Stimulated activated CD4-positive, alpha-beta T cell treated with anti-CD3 and anti-CD28 coated beads, Interleukin-15, amount 100 ng/mL, for 24 hours (primary cell): ENCODE measurements around the gene GATA5.
A peak's percentile ranks its signal among the peaks of the same experiment; 100 is the strongest.
"Not testable (repeated sequence)": the region's sequence is repeated elsewhere in the genome, so short reads cannot be mapped to it uniquely, and the experiment has no call there.

ENCODE experiments used
- DNase-seq: peaks from one replicate; pipeline ENCODE4 v3.0.0-alpha.2; 2020

Gene GATA5

GRCh38 chr20:62504323-62504722, 28.5 kb upstream of the GATA5 start:
- no peak for DNase-seq

- no peak for DNase-seq
Measured at GRCh38 chr20:62503401-62504178, 27.8 kb upstream of the GATA5 start.

DNA sequence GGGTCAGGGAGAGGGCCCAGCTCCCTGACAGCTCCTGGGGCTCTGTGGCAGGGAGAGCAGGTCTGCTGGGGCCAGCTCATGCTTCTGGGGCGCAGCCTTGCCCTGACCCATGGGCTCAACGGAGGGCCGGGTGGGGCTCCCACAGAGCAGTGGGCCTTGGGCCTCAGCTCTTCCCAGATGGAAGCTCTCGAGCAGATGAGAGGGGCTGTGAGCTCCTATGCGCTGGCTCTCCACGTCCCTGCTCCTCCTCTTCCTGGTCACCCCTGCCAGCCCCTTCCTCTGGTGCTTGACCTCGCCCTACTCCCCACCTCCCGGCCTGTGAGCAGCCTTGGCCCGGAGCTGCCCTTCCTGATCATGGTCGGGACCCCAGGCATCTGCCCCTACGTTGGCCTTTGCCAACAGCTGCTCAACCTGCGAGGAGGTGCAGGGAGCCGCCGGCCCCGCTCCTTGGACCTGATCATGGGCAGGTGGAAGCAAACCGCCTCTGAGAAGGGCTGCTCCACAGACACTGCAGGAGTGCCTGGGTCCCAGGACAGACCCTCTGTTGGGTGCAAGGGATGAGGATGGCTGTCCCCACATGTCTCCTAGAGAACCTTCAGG, 26.8 kb upstream of the GATA5 start:
- no peak for DNase-seq

DNA sequence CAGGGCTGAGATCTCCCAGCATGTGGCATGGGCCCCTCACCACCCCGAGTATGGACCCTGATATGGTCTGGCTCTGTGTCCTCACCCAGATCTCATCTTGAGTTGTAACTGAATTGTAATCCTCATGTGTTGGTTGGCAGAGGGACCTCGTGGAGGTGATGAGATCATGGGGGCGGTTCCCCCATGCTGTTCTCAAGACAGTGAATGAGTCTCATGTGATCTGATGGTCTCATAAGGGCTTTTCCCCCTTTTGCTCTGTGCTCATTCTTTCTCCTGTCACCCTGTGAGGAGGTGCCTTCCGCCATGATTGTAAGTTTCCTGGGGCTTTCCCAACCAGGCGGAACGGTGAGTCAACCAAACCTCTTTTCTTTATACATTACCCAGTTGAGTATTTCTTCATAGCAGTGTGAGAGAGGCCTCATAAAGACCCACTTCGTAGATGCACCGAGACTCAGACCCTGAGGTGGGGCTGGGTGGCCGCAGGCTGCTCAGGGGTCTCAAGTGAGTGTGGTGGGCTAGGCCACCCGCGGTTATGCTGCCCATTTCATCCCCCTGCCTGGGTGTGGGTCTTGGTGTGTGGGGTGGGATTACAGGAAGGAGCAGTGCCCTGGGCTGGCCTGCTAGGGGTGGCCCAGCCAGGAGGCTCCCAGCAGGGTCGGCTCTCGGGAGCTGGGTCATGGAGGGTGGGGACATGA, 26.2 kb upstream of the GATA5 start:
- DNase-seq, result peak; percentile 83

GRCh38 chr20:62500237-62500864, 24.6 kb upstream of the GATA5 start:
- peak; percentile 88 for DNase-seq

DNA sequence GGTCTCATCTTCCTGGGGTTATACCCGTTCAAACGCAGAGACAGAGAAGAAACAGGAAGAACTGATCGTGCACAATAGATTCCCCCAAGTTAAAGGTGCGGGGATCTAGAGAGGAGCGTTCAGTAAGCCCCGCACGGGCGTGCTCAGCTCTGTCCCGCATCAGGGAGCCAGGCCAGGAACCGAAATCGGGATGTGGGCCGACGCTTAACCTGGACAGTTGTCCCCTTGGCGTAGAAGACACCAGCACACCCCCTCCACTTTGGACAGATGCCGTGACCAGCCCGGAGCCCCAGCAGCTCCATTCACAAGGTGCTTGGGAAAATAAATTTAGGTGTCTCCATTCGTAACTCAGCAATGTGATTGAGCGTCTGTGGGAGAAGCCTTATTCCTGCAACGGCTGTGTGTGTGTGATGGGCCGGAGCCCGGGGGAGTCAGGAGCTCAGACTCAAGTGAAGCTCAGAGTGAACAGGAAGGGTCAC, 24.0 kb upstream of the GATA5 start:
- no peak for DNase-seq

GRCh38 chr20:62498874-62499273, 23.1 kb upstream of the GATA5 start:
- no peak for DNase-seq

DNA sequence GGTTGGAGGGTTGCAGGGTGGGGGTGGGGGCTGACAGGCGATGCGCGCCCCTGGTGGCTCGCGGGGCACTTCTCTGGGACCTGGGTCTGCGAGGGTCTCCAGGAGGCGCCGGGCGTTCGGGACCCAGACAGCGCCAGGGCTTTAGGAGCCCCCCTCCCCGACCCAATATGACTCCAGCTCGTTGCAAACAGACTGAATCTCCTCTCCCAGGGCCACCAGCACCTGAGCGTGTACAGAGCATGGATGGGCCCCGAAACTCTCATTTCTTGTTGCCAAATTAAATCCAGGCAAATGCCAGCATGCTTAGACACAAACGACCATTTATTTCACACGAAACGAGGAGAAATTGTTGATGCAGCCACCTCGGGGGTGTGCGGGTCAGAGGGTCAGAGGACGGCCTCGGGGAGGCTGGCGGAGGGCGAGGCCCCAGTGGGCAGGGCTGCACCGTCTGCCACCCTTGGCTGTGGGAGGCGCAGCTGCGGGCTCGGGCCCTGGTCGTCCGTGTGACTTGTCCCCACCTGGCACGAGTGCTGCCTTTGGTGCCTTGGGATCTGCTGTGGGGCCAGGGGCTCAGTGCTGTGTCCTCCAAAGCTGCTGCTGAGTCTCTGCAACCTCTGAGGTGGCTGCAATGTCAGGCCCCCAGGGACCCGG, 20.9 kb upstream of the GATA5 start:
- peak; percentile 50 for DNase-seq

DNA sequence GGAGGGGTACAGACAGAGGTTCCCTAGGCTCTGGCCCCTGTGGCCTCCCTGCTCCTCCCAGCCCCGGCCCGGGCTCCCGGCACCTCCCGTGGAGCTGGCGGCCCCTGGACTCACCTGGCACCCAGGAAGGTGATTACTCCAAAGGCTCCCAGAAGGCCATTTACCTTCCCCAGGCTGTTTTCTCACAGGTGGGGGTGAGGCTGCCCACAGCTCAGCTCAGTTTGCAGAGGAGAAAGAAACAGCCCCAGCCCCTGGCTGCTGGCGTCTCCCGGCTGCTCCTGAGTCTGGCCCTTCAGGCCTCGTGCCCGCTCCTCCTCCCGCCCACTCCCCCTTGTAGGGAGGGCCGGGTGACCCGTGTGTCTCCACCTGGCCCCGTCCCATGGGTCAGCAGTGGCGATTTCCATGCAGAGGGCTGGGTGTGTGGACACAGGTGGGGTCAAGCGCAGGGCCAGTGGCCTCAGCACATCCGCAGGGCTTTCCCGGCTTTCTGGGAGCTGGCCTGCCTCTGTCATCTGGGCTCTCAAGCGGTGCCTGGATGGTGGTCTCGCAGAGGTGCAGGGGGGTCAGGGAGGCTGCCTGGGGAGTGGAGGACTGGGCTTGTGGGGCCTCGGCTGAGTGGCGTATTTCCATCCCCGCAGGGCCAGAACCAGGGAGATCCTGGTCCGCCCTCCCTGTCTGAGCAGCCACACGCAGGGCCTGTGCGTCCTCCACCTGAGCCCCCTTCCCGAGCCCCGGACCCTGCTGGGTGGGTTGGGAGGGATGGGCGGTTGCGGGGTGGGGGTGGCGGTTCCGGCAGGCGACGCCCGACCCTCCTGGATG, 20.2 kb upstream of the GATA5 start:
- DNase-seq, result no peak

- no peak for DNase-seq
Measured at GRCh38 chr20:62494980-62495748, 19.4 kb upstream of the GATA5 start.

DNA sequence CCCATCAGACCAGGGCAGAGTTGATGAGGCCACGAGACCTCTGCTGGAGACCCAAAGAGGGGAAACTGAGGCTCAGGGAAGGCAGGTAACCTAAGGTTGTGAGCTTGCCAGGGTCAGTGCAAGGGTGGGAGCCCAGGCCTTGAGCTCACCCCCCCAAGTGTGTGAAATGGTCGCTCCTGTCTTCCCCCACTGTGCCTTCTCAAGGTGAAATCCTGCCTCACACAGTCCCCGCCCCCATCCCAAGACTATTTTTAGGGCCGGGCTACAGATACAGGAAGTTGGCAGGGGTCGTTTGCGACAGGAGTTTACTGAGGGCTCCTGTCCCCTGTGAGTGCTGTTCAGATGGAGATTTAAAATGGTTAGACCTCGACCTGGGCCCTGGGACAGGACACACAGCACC, 18.7 kb upstream of the GATA5 start:
- DNase-seq, result no peak

DNA sequence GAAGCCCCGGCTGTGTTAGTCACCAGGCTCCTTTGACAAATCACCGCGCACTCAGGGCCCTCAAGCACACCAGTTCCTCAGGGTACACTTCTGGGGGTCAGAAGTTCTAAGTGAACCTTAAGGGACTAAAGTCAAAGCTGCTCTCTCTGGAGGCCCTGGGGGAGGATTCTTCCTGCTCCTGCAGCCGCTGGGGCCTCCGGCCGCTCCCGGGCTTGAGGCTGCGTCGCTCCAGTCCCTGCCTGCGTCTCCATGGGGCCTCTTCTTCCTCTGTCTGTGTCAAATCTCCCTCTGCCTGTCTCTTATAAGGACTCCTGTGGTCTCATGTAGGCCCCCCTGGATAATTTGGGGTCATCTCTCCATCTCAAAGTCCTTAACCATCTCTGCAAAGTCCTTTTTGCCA, 18.1 kb upstream of the GATA5 start:
- no peak for DNase-seq

GRCh38 chr20:62493253-62493885, 17.6 kb upstream of the GATA5 start:
- no peak for DNase-seq

DNA sequence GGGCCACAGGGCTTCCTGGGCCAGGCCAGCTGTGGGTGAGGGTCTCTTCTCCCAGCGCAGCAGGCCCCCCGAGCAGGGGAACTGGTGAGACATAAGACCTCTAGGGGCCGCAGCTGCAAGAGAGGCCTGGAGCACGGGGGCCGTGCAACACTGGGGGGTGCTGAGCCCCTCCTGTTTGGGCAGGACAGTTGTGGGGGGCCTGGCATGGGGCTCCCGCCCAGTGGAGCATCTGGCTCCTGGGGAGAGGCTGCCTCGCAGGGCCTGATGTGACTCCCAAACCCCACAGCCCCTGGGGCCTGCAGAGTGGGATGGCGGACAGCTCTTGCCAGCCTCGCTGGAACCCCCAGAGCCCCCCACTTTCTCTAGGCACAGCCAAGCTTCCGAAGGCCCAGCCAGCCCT, 16.9 kb upstream of the GATA5 start:
- no peak for DNase-seq

GRCh38 chr20:62490783-62491182, 15.0 kb upstream of the GATA5 start:
- not testable (repeated sequence) for DNase-seq

GRCh38 chr20:62489932-62490263, 14.1 kb upstream of the GATA5 start:
- DNase-seq, result no peak

- DNase-seq, result no peak
Measured at GRCh38 chr20:62489186-62489931, 13.6 kb upstream of the GATA5 start.

DNA sequence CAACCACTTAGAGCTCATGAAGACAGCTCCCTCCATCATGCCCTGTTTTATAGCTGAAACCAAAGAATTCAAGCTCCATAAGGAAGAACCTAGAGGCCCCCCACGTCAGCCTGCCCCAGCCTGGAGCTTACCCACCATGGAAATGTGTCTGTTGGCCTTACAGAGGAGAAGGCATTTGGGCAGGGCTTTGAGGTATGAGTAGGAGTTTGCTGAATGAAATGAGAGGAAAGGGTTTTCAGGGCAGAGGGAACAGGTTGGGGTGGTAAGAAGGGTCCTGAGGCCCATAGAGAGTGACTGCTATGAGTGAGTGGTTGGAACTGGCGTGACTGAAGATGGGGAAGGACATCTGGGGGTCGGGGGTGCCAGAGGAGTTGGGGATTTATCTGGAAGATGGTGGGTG, 12.7 kb upstream of the GATA5 start:
- no peak for DNase-seq

DNA sequence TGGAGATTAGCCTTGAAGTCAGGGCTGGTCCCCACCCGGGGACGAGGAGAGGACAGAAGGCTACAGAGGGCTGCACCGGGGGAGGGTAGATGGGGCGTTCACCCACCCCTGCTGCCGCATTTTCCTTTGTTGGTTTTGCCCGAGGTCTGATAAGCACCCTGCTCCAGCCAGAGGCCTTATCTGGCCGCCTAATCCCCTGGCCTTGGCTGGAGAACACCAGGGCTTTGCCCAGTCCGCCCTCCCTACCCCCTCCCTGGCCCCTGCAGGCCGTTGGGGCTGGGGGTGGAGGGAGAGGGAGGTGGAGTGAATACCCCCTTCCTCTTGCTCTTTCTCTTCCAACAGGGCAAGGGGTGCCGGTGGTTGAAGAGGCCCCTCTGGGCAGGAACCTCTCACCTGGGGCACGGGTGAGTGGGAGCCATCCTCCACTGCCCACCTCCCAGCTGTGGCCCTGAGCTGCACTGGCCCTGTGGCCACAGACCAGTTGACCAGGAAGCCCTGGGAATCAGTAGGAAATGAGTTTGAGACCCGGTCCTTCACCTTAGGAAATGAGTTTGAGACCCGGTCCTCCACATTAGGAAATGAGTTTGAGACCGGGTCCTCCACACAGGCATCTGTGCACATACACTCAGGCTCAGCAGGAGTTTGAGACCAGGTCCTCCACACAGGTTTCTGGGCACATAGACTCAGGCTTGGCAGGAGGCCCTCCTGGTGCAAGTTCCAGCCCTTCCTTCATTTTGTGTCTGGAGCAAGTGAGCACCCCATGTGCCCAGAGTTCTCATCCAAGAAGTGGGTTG, 12.0 kb upstream of the GATA5 start:
- DNase-seq, result no peak
